Measurements from ENCODE around the gene SEZ6L.

Gene SEZ6L

GRCh38 chr22:26330971-26331625 lies 161.8 kb downstream of the SEZ6L start:
- peak in 1 of 2 donors; percentile 23 for DNase-seq (ENCODE audit: low read depth in 1 of 2, low spot score in 1 of 2)

DNA sequence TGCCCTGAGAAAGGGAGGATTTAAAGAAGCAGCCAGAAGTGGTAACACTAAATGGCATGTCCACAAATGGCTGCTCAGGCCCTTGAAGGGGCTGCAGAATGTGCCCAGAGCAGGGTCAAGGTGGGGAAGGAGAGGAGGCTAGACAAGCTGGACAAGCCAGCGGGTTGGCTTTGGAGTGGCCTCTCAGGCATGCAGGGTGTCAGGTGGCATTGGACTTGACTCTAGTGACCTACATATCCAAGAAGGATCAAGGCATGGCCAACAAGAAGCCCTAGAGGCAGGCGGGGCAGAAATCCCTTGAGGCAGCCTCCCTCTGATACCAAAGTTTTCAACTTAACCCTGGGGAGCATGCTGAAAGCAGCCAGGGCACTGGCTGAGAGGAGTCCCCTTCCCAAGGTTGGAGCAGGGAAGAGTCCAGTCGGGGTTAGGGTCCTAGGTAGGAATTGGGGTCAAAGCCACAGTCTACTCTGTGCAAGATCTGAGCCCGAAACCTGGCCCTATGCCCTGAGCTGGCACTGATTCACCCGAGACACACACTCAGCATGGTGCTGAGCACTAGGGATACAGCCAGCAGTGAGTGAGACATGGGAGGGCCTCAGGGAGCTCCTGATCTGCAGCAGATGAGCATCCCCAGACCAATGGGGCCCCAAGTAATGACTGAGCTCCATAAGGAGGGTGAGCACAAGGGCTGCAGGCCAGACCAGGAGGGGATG lies 164.0 kb downstream of the SEZ6L start:
- no peak for DNase-seq (ENCODE audit: low read depth in 1 of 2, low spot score in 1 of 2)

- DNase-seq (ENCODE audit: low read depth in 1 of 2, low spot score in 1 of 2) = no peak
These were observed 165.0 kb downstream of the SEZ6L start for GRCh38 chr22:26334232-26334631.

GRCh38 chr22:26336773-26337172 lies 167.5 kb downstream of the SEZ6L start:
- no peak for DNase-seq (ENCODE audit: low read depth in 1 of 2, low spot score in 1 of 2)

- DNase-seq (ENCODE audit: low read depth in 1 of 2, low spot score in 1 of 2) = no peak
These were observed 170.5 kb downstream of the SEZ6L start for GRCh38 chr22:26339755-26340154.

GRCh38 chr22:26342745-26343410 lies 173.6 kb downstream of the SEZ6L start:
- DNase-seq (ENCODE audit: low read depth in 1 of 2, low spot score in 1 of 2) = no peak

DNA sequence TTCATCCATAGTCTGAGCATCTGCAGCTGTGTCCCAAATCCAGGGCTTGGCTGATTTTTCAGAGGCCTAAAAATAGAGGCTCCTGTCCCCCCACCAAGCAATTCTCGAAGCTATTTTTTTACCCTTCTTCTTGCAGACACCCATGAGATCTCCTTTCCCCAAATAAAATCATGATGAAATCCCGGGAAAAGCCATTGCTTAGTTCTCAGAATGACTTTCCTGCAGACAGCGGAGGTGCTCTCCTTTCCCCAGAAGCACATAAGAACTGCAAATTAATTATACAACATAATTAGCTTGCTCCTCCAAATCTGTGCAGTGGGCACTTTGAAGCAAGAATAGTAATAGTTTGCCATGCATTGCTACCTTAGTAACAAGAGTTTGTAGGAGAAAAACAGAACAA lies 176.2 kb downstream of the SEZ6L start:
- DNase-seq (ENCODE audit: low read depth in 1 of 2, low spot score in 1 of 2) = no peak

GRCh38 chr22:26348810-26349526 lies 179.7 kb downstream of the SEZ6L start:
- DNase-seq (ENCODE audit: low read depth in 1 of 2, low spot score in 1 of 2) = no peak

- DNase-seq (ENCODE audit: low read depth in 1 of 2, low spot score in 1 of 2) = no peak
These were observed 185.4 kb downstream of the SEZ6L start for GRCh38 chr22:26354707-26355106.

DNA sequence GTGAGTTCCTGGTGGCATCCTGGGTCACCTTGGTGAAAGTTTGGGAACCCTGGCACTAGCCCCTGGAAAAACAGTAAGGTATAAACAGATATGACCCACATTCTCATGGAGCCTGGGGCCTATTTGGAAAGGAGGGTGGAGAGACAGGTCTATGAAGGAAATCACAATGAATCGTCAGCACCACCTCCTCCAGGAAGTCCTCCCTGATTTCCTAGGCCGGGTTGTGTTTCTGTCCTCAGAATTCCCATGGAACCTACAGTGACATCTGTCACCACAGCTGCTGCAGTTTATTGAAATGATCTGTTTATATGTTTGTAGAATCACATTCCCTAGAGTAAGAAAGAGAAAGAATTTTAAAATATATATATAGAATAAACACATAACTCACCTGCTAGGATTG lies 188.0 kb downstream of the SEZ6L start:
- no peak for DNase-seq (ENCODE audit: low read depth in 1 of 2, low spot score in 1 of 2)

- DNase-seq (ENCODE audit: low read depth in 1 of 2, low spot score in 1 of 2) = no peak
These were observed 188.6 kb downstream of the SEZ6L start for GRCh38 chr22:26357813-26358212.

GRCh38 chr22:26359156-26359555 lies 189.9 kb downstream of the SEZ6L start:
- no peak for DNase-seq (ENCODE audit: low read depth in 1 of 2, low spot score in 1 of 2)

DNA sequence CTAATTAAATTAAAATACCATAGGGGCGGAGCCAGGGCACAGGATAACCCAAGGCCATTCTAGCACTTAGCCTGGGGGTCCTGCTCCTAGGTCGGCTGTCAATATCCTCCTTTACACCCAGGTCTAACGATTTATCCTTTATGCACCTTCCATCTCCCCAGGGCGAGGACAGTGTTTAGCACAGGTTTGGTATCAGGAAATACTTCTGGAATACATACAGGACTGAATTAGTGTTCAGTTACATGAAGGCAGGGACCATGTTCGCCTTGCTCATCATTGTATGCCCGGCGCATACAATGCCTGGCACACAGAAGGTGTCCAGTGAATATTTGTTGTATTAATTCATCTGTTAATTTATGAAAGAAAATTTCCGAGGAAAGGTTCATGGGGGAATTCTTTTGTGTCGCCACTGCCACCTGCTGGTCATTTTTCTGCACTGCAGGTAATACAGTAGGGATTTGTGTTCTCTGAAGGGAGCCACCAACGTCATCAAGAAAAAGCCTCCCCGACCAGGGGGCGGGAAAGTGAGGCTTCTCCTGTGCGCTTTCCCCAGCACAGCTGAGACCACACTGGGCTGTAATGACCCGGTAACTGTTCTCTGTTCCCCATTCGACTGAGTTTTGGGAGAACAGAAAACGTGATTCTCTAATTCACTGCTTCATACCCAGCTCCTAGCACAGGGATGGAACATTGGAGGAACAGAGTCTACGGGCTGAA lies 191.1 kb downstream of the SEZ6L start:
- peak; percentile 30 to 35 for DNase-seq (ENCODE audit: low read depth in 1 of 2, low spot score in 1 of 2)

GRCh38 chr22:26362471-26362870 lies 193.2 kb downstream of the SEZ6L start:
- no peak for DNase-seq (ENCODE audit: low read depth in 1 of 2, low spot score in 1 of 2)

- DNase-seq (ENCODE audit: low read depth in 1 of 2, low spot score in 1 of 2) = peak in 1 of 2 donors; percentile 17
These were observed 195.1 kb downstream of the SEZ6L start for GRCh38 chr22:26364066-26365015.

- DNase-seq (ENCODE audit: low read depth in 1 of 2, low spot score in 1 of 2) = peak; percentile 17 to 24
These were observed 198.4 kb downstream of the SEZ6L start for GRCh38 chr22:26367402-26368245.

- no peak for DNase-seq (ENCODE audit: low read depth in 1 of 2, low spot score in 1 of 2)
These were observed 203.6 kb downstream of the SEZ6L start for GRCh38 chr22:26372890-26373289.

DNA sequence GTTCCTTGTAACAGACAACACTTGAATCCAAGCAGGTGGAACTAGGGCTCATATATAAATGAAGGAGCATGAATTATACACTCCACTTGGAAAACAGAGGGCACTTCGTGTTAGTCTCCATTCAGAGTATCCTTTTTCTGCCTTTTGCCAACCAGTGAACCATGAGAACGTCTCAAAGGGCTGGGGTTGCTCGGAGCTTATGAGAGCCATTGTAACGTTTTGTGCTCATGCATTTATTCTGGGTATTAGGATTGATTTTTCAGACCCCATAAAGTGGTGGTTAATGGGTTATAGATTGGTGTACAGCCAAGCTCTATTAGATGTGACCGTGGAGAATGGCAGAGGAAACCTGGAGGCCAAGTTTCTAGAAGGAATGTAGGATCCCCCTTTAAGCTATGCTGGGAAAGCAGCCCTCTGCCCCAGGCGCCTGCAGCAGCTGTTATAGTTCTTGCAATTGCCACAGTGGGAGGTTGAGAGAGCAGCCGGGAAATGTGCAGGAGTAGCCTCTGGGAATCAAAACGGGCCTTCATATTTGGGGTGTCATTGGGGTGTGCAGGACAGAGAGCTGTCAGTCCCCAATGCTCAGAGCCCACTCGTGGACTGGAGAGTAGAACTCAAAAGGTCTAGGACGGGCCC lies 205.2 kb downstream of the SEZ6L start:
- no peak for DNase-seq (ENCODE audit: low read depth in 1 of 2, low spot score in 1 of 2)
